SW480 (cell line): ENCODE results near the gene GFRAL.

Source experiments
- DNase-seq: peaks from one replicate; pipeline ENCODE4 v3.0.0-alpha.2; 2016; ENCODE audit warnings: low spot score

Gene GFRAL

DNA sequence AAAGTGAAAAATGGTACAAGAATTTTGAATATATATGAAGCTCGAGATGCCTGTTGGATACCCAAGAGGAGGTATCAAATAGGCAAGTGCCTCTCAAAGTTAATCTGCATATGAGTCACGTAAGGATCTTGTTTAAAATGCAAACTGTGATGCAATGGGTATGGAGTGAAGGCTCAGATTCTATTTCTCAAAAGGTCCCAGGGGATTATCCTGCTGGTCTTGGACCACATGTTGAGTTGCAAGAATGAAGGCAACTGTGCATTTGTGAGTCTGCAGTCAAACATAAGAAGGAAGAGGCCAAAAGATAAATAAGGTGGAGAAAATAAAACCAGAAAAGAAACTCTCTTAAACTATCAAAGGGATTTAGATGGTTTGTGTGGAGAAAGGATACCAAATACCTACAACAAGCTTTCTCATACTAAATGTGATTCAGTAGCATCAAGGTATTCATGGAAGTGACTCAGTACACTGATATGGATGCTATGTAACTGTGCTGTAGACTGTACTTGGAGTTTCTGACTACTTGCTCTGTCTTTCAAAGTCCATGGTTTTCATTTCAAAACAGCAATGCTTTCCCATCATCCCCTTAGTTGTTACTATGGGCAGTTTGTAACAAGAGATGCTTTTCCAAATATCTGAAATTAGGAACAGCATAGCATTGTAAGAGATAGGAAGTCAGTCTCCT is 106.3 kb downstream of the GFRAL start:
- DNase-seq: no peak

DNA sequence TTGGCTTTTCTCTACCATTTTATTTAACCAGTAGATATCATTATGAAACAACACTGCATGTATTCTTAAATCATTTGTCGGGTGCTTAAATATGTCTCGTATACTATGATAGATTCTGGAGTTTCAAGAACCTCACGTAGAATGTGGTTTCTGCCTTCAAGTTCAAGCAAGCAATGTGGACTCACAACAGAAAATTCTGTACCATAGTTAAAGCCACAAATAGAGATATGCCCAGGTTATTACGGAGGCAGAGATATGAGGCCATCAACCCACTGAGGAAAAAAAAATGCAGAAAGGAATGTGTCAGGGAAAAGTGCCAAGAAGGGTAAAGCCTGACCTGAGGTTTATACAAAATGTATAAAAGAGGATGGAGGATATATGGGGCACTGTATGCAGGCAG is 109.9 kb downstream of the GFRAL start:
- DNase-seq: no peak

DNA sequence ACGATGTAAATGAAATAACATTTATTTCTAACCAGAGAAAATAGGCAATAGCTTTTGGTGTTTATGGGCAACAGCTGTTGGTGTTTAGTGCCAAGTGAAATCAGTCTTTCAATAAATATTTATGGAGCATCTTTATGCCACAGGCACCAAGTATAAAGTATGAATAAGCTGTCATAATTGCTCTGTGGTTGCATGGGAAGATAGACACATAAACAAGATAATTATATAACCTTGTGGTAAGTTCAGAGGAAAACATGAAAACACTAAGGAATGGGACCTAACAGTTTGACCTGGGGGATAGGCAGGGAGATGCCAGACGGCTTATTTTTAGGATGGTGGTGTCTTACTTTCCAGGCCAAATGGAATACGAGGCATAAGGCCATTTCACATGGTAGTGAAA is 110.9 kb downstream of the GFRAL start:
- DNase-seq: no peak

DNA sequence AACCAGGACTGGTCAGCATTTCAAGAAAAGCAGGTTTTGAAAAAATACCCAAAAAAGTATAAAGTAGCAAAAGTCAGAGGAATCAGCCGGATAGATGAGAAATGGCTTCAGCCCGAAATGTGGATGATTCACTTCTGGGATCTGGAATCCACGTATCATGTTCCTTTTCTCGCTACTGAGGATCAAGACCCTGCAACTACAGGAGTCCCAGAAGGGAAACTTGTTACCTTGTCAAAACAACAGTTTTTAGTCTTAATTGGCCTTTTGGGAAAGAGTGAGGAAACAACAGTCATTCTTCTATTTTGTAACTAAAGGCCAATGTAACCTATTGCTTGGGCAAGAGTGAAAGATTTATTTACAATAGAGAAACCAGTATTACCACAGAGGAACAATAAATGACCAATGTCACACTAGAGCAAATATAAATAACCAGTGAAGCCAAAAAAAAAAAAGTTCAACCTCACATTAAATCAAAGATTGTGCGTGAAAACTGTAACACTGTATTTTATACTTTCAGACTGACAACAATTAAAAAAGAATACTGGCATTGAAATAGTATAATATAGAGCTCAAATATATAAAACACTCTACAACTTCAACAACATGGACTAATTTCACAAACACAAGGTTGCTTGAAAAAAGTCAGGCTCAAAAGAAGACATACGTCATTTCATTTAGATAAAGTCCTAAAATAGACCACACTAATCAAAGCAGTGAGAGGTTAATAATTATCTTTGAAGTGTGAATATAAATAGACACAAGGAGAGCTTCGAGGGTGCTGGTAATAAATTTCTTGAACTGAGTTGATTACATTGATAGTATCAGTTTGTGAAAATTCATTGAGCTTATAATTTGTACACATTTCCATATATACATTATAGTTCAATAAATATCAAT is 116.2 kb downstream of the GFRAL start:
- no peak for DNase-seq

DNA sequence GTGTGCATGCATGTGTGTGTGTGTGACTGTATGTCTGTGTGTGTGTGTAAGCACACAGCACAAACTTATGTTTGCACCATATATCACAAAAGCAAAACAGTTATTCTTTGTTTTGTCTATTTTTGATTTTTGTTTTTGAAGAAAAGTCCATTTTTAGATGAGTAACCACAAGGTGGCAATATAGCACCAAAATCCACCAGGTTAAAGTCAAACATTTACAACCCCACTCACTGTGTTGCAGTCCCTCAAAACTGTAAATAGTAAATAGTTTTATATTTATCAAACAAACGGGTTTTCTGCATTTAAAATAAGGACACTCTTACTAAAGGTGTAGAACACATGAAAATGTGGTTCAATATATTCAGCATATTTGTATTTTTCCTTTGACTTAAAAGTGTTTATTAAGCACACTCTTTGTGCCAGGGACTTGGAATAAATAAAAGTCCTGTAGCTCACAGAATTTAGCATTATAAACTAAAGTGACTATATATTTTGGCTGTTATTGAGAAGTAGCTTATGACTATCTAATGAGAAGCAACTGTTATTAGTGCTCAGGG is 118.5 kb downstream of the GFRAL start:
- peak; percentile 11 for DNase-seq

DNA sequence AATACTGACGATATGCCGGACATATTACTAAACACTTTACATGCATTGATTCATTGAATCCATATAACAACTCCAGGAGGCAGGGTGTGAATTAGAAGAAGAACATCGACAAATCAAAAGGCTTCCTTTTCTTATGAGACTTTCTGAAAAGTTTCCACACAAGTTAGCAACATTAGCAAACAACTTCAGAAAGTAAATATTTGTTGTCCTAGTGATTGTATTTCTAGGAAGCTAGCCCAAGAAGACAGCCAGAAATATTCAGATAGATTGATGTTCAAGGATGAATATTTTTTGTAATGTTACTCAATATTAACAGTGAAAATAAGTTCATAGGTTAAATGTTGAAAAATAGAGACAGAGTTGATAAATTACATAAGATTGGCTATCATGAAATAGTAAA is 120.6 kb downstream of the GFRAL start:
- no peak for DNase-seq

DNA sequence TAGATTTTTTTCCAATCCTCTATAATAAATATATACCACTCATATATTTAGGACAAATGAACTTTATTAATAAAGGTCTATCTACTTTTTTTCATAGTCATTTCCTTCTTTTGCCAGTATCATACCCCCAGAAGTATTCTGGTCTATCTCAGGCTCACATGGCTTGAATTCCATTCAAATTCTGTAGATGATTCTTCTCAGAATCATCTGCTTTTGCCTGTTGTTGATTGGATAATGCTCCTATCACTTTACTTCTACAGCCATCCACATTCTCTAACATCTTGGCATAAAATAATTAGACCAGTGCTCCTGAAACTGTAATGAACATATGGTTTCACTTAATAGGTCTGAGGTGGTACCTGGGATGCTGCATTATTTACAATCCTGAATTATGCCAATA is 121.2 kb downstream of the GFRAL start:
- DNase-seq: no peak

DNA sequence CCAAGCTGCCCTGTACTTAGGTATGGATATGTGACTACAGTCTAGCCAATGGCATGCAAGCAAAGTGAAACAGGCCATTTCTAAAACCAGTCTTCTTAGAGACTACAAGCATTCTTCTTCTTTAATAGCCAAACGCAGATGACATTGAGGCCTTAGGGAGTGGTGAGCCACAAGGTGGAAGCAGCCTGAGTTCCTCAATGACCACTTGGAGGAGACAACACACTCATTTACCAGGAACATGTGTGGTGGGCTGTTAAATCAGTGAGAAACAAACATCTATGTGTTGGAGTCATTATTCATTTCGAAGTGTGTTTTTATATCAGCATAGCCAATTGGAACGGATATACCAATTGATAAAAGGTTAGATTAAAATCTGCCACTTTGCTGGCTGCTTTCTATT is 122.0 kb downstream of the GFRAL start:
- peak; percentile 14 for DNase-seq

DNA sequence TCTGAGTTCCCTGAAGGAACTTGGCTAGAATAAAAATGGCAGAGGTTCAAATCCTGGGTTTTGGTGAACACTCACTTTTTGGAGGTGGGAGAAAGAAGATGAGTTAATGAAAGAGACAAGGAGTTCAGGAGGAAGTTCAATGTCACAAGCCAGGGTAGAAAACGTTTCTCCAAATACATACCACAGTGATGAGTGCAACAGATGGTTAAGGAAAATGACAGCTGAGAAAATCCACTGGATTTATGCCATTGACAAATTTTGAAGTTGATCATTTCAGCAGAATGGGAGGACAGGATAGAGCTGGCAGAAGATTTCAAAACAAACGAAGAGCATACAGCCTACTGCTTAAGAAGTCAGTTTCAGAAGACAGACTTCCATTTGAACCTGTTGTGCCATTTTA is 122.7 kb downstream of the GFRAL start:
- DNase-seq: no peak
